Karpas-422 (cell line): Measurements from ENCODE around the gene PWP2. TPM values are rescaled to one million over a fixed set of nuclear protein-coding genes. Genes with fewer than 3 reads are reported as not detected.
"Not testable (repeated sequence)": the region's sequence is repeated elsewhere in the genome, so short reads cannot be mapped to it uniquely, and the experiment has no call there.

Source experiments
- DNase-seq: peaks from one replicate; pipeline ENCODE4 v3.0.0-alpha.2; 2015
- H2AFZ ChIP-seq: fragments of 200-600 bp; sonication (generic); 2 replicates; pipeline ENCODE4 v1.6.1; 2014; ENCODE audit warnings: antibody characterized with exemption, low read length, mixed read lengths
- H3K27ac ChIP-seq: fragments of 200-600 bp; sonication (generic); 2 replicates; pipeline ENCODE4 v1.5.1; 2014; ENCODE audit warnings: mild to moderate bottlenecking, low read length, moderate library complexity
- H3K27me3 ChIP-seq: fragments of 200-600 bp; sonication (generic); 2 replicates; pipeline ENCODE4 v1.6.1; 2014; ENCODE audit warnings: low read length, mixed read lengths
- H3K36me3 ChIP-seq: fragments of 200-600 bp; sonication (generic); 2 replicates; pipeline ENCODE4 v1.6.1; 2014; ENCODE audit warnings: low read length, mixed read lengths; ENCODE audit not compliant: insufficient read depth
- H3K4me1 ChIP-seq: fragments of 200-600 bp; sonication (generic); 2 replicates; pipeline ENCODE4 v1.6.1; 2014; ENCODE audit warnings: mild to moderate bottlenecking, low read length, mixed read lengths
- H3K4me2 ChIP-seq: fragments of 200-600 bp; sonication (generic); 2 replicates; pipeline ENCODE4 v1.6.1; 2014; ENCODE audit warnings: low read length, low read depth, mild to moderate bottlenecking; ENCODE audit not compliant: poor library complexity, severe bottlenecking
- H3K4me3 ChIP-seq: fragments of 200-600 bp; sonication (generic); 2 replicates; pipeline ENCODE4 v1.5.1; 2014; ENCODE audit warnings: mild to moderate bottlenecking, antibody characterized with exemption, low read length, mixed read lengths
- H3K79me2 ChIP-seq: fragments of 200-600 bp; sonication (generic); 2 replicates; pipeline ENCODE4 v1.6.1; 2014; ENCODE audit warnings: mild to moderate bottlenecking, low read length, mixed read lengths
- H3K9ac ChIP-seq: fragments of 200-600 bp; sonication (generic); 2 replicates; pipeline ENCODE4 v1.6.0; 2014; ENCODE audit warnings: low read length
- H3K9me2 ChIP-seq: fragments of 200-600 bp; sonication (generic), shearing (Covaris generic); replicated peaks from 2 replicates; pipeline ENCODE4 v1.6.0; 2014; ENCODE audit warnings: mild to moderate bottlenecking, low read length, moderate library complexity; ENCODE audit not compliant: insufficient read depth
- H3K9me3 ChIP-seq: fragments of 300-700, 200-600 bp; sonication (generic); 2 replicates; pipeline ENCODE4 v1.6.1; 2014; ENCODE audit warnings: low read length, mixed read lengths
- H4K20me1 ChIP-seq: fragments of 200-600 bp; sonication (generic); 2 replicates; pipeline ENCODE4 v1.6.1; 2014; ENCODE audit warnings: mild to moderate bottlenecking, antibody characterized with exemption, low read length, low read depth; ENCODE audit not compliant: insufficient read depth
- total RNA-seq: library from RNA; depleted of rRNA; stranded (reverse); fragments of >200 nt; shearing (Covaris generic); gene quantifications from 2 replicates; pipeline ENCODE4 v1.2.3, GENCODE V29; 2014; ENCODE audit warnings: low replicate concordance

The PWP2 gene
- total RNA-seq, 1 experiment from 2014 or later, result 1.0 TPM

GRCh38 chr21:44147108-44147507 is 39.9 kb downstream of the PWP2 start:
- H3K9me3 ChIP-seq, H3K4me3 ChIP-seq, DNase-seq, H3K4me1 ChIP-seq, H4K20me1 ChIP-seq, H3K27ac ChIP-seq, H2AFZ ChIP-seq, H3K9ac ChIP-seq, H3K27me3 ChIP-seq, H3K79me2 ChIP-seq, H3K9me2 ChIP-seq, H3K4me2 ChIP-seq, H3K36me3 ChIP-seq: not testable (repeated sequence)

- not testable (repeated sequence) for H3K4me1 ChIP-seq, DNase-seq, H3K36me3 ChIP-seq, H3K27ac ChIP-seq, H2AFZ ChIP-seq, H3K27me3 ChIP-seq, H4K20me1 ChIP-seq, H3K4me3 ChIP-seq, H3K4me2 ChIP-seq, H3K9me2 ChIP-seq, H3K9me3 ChIP-seq, H3K9ac ChIP-seq, H3K79me2 ChIP-seq
Measured at GRCh38 chr21:44150255-44150654, 43.1 kb downstream of the PWP2 start.

- H3K27ac ChIP-seq, H3K4me3 ChIP-seq, H3K4me1 ChIP-seq, H3K9me2 ChIP-seq, H3K4me2 ChIP-seq, H3K79me2 ChIP-seq, H4K20me1 ChIP-seq, H3K36me3 ChIP-seq, H3K9me3 ChIP-seq, H3K27me3 ChIP-seq, DNase-seq, H3K9ac ChIP-seq, H2AFZ ChIP-seq: not testable (repeated sequence)
Measured at GRCh38 chr21:44153214-44153888, 46.2 kb downstream of the PWP2 start.

- not testable (repeated sequence) for H2AFZ ChIP-seq, H4K20me1 ChIP-seq, H3K27me3 ChIP-seq, H3K9me3 ChIP-seq, H3K27ac ChIP-seq, DNase-seq, H3K4me3 ChIP-seq, H3K4me1 ChIP-seq, H3K79me2 ChIP-seq, H3K9ac ChIP-seq, H3K36me3 ChIP-seq, H3K9me2 ChIP-seq, H3K4me2 ChIP-seq
Measured at GRCh38 chr21:44153889-44154228, 46.7 kb downstream of the PWP2 start.

- not testable (repeated sequence) for H2AFZ ChIP-seq, H3K4me1 ChIP-seq, H3K36me3 ChIP-seq, H3K9me3 ChIP-seq, H3K9ac ChIP-seq, H3K9me2 ChIP-seq, H3K27me3 ChIP-seq, H3K4me3 ChIP-seq, H3K79me2 ChIP-seq, H3K27ac ChIP-seq, H4K20me1 ChIP-seq, DNase-seq, H3K4me2 ChIP-seq
Measured at GRCh38 chr21:44154816-44155230, 47.6 kb downstream of the PWP2 start.

- H3K4me1 ChIP-seq, H3K9me2 ChIP-seq, H3K4me3 ChIP-seq, H2AFZ ChIP-seq, H3K27me3 ChIP-seq, DNase-seq, H3K79me2 ChIP-seq, H3K36me3 ChIP-seq, H3K9me3 ChIP-seq, H3K4me2 ChIP-seq, H3K27ac ChIP-seq, H4K20me1 ChIP-seq, H3K9ac ChIP-seq: not testable (repeated sequence)
Measured at GRCh38 chr21:44155231-44155993, 48.2 kb downstream of the PWP2 start.

- H3K4me2 ChIP-seq, H3K9me2 ChIP-seq, DNase-seq, H2AFZ ChIP-seq, H3K9me3 ChIP-seq, H3K27ac ChIP-seq, H3K4me1 ChIP-seq, H3K79me2 ChIP-seq, H3K4me3 ChIP-seq, H4K20me1 ChIP-seq, H3K9ac ChIP-seq, H3K27me3 ChIP-seq, H3K36me3 ChIP-seq: not testable (repeated sequence)
Measured at GRCh38 chr21:44155994-44156380, 48.8 kb downstream of the PWP2 start.

- not testable (repeated sequence) for H3K27me3 ChIP-seq
Measured at GRCh38 chr21:44157439-44158081, 50.4 kb downstream of the PWP2 start.

More at GRCh38 chr21:44157439-44158081, 50.4 kb downstream of the PWP2 start:
- not testable (repeated sequence) for H3K36me3 ChIP-seq, H3K4me2 ChIP-seq, DNase-seq, H3K9ac ChIP-seq, H3K4me3 ChIP-seq, H4K20me1 ChIP-seq, H3K79me2 ChIP-seq, H3K27ac ChIP-seq, H2AFZ ChIP-seq, H3K9me3 ChIP-seq, H3K4me1 ChIP-seq, H3K9me2 ChIP-seq
